ENCODE results near the gene SIGLEC1. TPM values are rescaled to one million over a fixed set of nuclear protein-coding genes. Genes with fewer than 3 reads are reported as not detected.

SIGLEC1 gene
- total RNA-seq, 1 donor from 2014 or later, result 0.53 TPM

- no peak for DNase-seq (ENCODE audit: low read depth)
Observed at GRCh38 chr20:3702611-3703391, 9.6 kb downstream of the SIGLEC1 start.

- DNase-seq (ENCODE audit: low read depth), result no peak
Observed at GRCh38 chr20:3701061-3701998, 11.1 kb downstream of the SIGLEC1 start.

- peak; percentile 24 for DNase-seq (ENCODE audit: low read depth)
Observed at GRCh38 chr20:3699037-3699436, 13.4 kb downstream of the SIGLEC1 start.

- peak; percentile 48 for DNase-seq (ENCODE audit: low read depth)
Observed at GRCh38 chr20:3698591-3699001, 13.8 kb downstream of the SIGLEC1 start.

- DNase-seq (ENCODE audit: low read depth), result peak; percentile 46
Observed at GRCh38 chr20:3697588-3698305, 14.7 kb downstream of the SIGLEC1 start.

- no peak for DNase-seq (ENCODE audit: low read depth)
Observed at GRCh38 chr20:3696745-3697587, 15.4 kb downstream of the SIGLEC1 start.

- no peak for DNase-seq (ENCODE audit: low read depth)
Observed at GRCh38 chr20:3696200-3696599, 16.2 kb downstream of the SIGLEC1 start.

GRCh38 chr20:3694864-3695263, 17.5 kb downstream of the SIGLEC1 start:
- DNase-seq (ENCODE audit: low read depth), result no peak

GRCh38 chr20:3693376-3693775, 19.0 kb downstream of the SIGLEC1 start:
- DNase-seq (ENCODE audit: low read depth), result no peak

GRCh38 chr20:3692706-3693294, 19.6 kb downstream of the SIGLEC1 start:
- DNase-seq (ENCODE audit: low read depth), result peak; percentile 63

- DNase-seq (ENCODE audit: low read depth), result no peak
Observed at GRCh38 chr20:3691897-3692296, 20.5 kb downstream of the SIGLEC1 start.

- no peak for DNase-seq (ENCODE audit: low read depth)
Observed at GRCh38 chr20:3691306-3691705, 21.1 kb downstream of the SIGLEC1 start.

- no peak for DNase-seq (ENCODE audit: low read depth)
Observed at GRCh38 chr20:3690413-3690812, 22.0 kb downstream of the SIGLEC1 start.

GRCh38 chr20:3689978-3690377, 22.4 kb downstream of the SIGLEC1 start:
- no peak for DNase-seq (ENCODE audit: low read depth)

- DNase-seq (ENCODE audit: low read depth), result peak; percentile 76
Observed at GRCh38 chr20:3687655-3688054, 24.7 kb downstream of the SIGLEC1 start.

GRCh38 chr20:3686867-3687321, 25.5 kb downstream of the SIGLEC1 start:
- DNase-seq (ENCODE audit: low read depth), result peak; percentile 95

GRCh38 chr20:3686421-3686820, 26.0 kb downstream of the SIGLEC1 start:
- DNase-seq (ENCODE audit: low read depth), result no peak

GRCh38 chr20:3685341-3685740, 27.1 kb downstream of the SIGLEC1 start:
- DNase-seq (ENCODE audit: low read depth), result no peak

- DNase-seq (ENCODE audit: low read depth), result no peak
Observed at GRCh38 chr20:3681931-3682781, 30.2 kb downstream of the SIGLEC1 start, which contains the start of gene ADAM33. Gene ADAM33, minus strand, starts transcription at chr20:3682010. Its CDS starts 6 bp downstream, at chr20:3682004.
